Testis (tissue), 3 donors: ENCODE data around the gene CTNNA2. TPM values are rescaled to one million over a fixed set of nuclear protein-coding genes. Genes with fewer than 3 reads are reported as not detected.

Experiments
- DNase-seq: peaks from one replicate; pipeline ENCODE4 v3.0.0-alpha.2; 2019
- H3K27ac ChIP-seq, 2 donors: fragments of 200-600 bp; sonication (generic); one replicate each; pipeline ENCODE4 v1.5.1; 2019
- H3K27me3 ChIP-seq: fragments of 200-600 bp; sonication (generic); one replicate; pipeline ENCODE4 v1.5.1; 2019
- H3K36me3 ChIP-seq: fragments of 200-600 bp; sonication (generic); one replicate; pipeline ENCODE4 v1.5.1; 2017; ENCODE audit warnings: low read depth; ENCODE audit errors: missing control alignments
- H3K4me1 ChIP-seq: fragments of 200-600 bp; sonication (generic); one replicate; pipeline ENCODE4 v1.5.1; 2019
- H3K4me3 ChIP-seq, 2 donors: fragments of 200-600 bp; sonication (generic); one replicate each; pipeline ENCODE4 v1.5.1; 2017 to 2019
- H3K9me3 ChIP-seq: fragments of 200-600 bp; sonication (generic); one replicate; pipeline ENCODE4 v1.5.1; 2017
- POLR2A ChIP-seq: fragments of 450-650 bp; IDR thresholded peaks from one replicate; pipeline ENCODE4 v1.6.1; 2017; ENCODE audit warnings: antibody characterized with exemption, mild to moderate bottlenecking, moderate library complexity
- WGBS, 2 donors: methylation state at CpG; one replicate each; pipeline ENCODE4 v1.1.5; 2018; 5-methylcytosine and 5-hydroxymethylcytosine counted together
- intact Hi-C: fragments of 100-400 bp; cut with DNase I; formaldehyde crosslinking; loops from one replicate; pipeline ENCODE4 v1.15.1; 2023; ENCODE audit warnings: low total_unique reads
- polyA plus RNA-seq: library from polyadenylated mRNA; stranded (reverse); fragments of 350-450 nt; fragmentation: Illumina TruSeq; extraction: RNeasy Lipid Tissue Mini Kit (QIAGEN cat#74804); gene quantifications from one replicate; pipeline ENCODE4 v1.2.3, GENCODE V29; 2014; ENCODE audit warnings: low read depth, low replicate concordance; ENCODE audit not compliant: insufficient read depth
- total RNA-seq, 2 donors: library from RNA; depleted of rRNA; stranded (reverse); fragments of >200 nt; gene quantifications; one replicate each; pipeline ENCODE4 v1.2.3, GENCODE V29; 2016
- TF ChIP-seq, protein P1 (sequence below), 3 experiments: fragments of 450-650 bp in 2 of 3; fragments of 200-600 bp in 1 of 3; sonication (generic) in 1 of 3; IDR thresholded peaks; one replicate each; pipeline ENCODE4 v1.5.1; 2016 to 2019; ENCODE audit warnings: antibody characterized with exemption in 3 of 3, mild to moderate bottlenecking in 2 of 3, moderate library complexity in 1 of 3

The CTNNA2 gene
- total and polyA plus RNA-seq, 3 donors from 2014 or later = 36.8 to 44.5 (median 43.4) TPM

GRCh38 chr2:79860228-79861058, 347.6 kb downstream of the CTNNA2 start:
- intact Hi-C loops = no loop called here
- Histone ChIP-seq H3K36me3 (no peaks in the 10 kb centered on the region), H3K4me1 (no peaks in the 10 kb centered on the region), H3K4me3 (no peak overlapping the region), H3K27ac (no peak overlapping the region), H3K27me3 (no peaks in the 10 kb centered on the region), H3K9me3 (no peaks in the 10 kb centered on the region)
- DNase-seq = no peak
- 36 to 48% methylated on average over 10 of the region's 10 CpGs for WGBS, 2 donors
- TF ChIP-seq, protein P1, sequence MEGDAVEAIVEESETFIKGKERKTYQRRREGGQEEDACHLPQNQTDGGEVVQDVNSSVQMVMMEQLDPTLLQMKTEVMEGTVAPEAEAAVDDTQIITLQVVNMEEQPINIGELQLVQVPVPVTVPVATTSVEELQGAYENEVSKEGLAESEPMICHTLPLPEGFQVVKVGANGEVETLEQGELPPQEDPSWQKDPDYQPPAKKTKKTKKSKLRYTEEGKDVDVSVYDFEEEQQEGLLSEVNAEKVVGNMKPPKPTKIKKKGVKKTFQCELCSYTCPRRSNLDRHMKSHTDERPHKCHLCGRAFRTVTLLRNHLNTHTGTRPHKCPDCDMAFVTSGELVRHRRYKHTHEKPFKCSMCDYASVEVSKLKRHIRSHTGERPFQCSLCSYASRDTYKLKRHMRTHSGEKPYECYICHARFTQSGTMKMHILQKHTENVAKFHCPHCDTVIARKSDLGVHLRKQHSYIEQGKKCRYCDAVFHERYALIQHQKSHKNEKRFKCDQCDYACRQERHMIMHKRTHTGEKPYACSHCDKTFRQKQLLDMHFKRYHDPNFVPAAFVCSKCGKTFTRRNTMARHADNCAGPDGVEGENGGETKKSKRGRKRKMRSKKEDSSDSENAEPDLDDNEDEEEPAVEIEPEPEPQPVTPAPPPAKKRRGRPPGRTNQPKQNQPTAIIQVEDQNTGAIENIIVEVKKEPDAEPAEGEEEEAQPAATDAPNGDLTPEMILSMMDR (IDR thresholded peaks at IDR 0.05) = peak in 2 of 3 experiments; percentile 52 to 63
- no peak for TF ChIP-seq POLR2A

- 44 to 91% methylated on average over 1 of the region's 1 CpG for WGBS, 2 donors
- intact Hi-C loops = no loop called here
Observed at GRCh38 chr2:79861059-79861374, 348.2 kb downstream of the CTNNA2 start.

DNA sequence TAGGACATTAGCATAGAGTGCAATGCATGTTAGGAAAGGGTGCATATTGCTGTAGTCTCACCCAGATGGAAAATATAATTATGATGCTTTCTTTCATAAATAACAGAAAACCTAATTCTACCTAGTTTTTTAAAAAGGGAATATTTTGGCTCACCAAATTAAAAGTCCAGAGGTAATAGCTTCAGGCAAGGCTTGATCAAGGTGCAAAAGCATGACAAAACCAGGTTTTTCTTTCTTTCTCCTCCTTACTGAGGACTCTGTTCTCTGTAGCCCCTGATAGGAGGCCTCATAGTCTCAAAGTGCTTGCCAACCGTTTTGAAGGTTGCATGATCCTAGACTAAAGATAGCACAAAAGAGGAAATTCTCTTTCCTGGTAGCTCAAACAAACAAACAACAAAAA, 349.9 kb downstream of the CTNNA2 start:
- 33 to 50% methylated on average over 1 of the region's 1 CpG for WGBS, 2 donors
- H3K27me3 ChIP-seq = no peaks in the 10 kb centered on the region
- H3K4me1 ChIP-seq = no peaks in the 10 kb centered on the region
- intact Hi-C loops = no loop called here
- no peaks in the 10 kb centered on the region for H3K9me3 ChIP-seq
- TF ChIP-seq POLR2A = no peak
- TF ChIP-seq, protein P1 (IDR thresholded peaks at IDR 0.05) = no peak
- H3K4me3 ChIP-seq = no peak overlapping the region
- no peaks in the 10 kb centered on the region for H3K36me3 ChIP-seq
- no peak for DNase-seq
- H3K27ac ChIP-seq = no peak overlapping the region

More at GRCh38 chr2:79861059-79861374, 348.2 kb downstream of the CTNNA2 start:
- Histone ChIP-seq H3K27ac (no peak overlapping the region), H3K4me1 (no peaks in the 10 kb centered on the region), H3K9me3 (no peaks in the 10 kb centered on the region), H3K36me3 (no peaks in the 10 kb centered on the region), H3K4me3 (no peak overlapping the region), H3K27me3 (no peaks in the 10 kb centered on the region)
- no peak for DNase-seq
- no peak for TF ChIP-seq POLR2A
- TF ChIP-seq, protein P1 (IDR thresholded peaks at IDR 0.05) = no peak

DNA sequence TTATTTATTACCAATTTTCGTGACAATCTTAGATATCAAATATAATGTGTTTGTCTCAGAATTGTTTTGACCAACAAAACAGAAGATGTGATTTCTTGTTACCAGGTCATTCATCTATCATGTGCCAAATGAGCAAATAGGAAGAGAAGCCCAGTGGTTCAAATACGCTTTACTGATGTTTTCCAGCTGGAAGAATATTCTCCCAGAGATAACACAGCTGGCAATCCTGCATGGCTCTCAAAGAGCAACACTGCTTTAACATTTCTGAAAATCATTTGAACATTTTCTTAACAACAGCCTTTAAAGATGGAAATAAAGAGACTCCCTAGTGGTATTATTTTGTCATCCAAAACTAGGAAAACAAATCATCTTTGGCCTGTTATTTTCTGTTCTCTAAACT, 359.8 kb downstream of the CTNNA2 start:
- Histone ChIP-seq H3K4me1 (no peaks in the 10 kb centered on the region), H3K4me3 (no peak overlapping the region), H3K27ac (no peak overlapping the region), H3K9me3 (no peaks in the 10 kb centered on the region), H3K36me3 (no peaks in the 10 kb centered on the region), H3K27me3 (no peaks in the 10 kb centered on the region)
- DNase-seq = no peak
- TF ChIP-seq POLR2A = no peak
- TF ChIP-seq, protein P1 (IDR thresholded peaks at IDR 0.05) = no peak
- 71 to 75% methylated on average over 2 of the region's 2 CpGs for WGBS, 2 donors
- intact Hi-C loops = no loop called here

- no peak overlapping the region for H3K4me3 ChIP-seq
- DNase-seq = no peak
- no peaks in the 10 kb centered on the region for H3K9me3 ChIP-seq
- no peak overlapping the region for H3K27ac ChIP-seq
- H3K4me1 ChIP-seq = no peaks in the 10 kb centered on the region
- H3K36me3 ChIP-seq = no peaks in the 10 kb centered on the region
- TF ChIP-seq, protein P1 (IDR thresholded peaks at IDR 0.05) = no peak
- TF ChIP-seq POLR2A = no peak
- H3K27me3 ChIP-seq = no peaks in the 10 kb centered on the region
- WGBS, 2 donors = 87 to 90% methylated on average over 18 of the region's 18 CpGs
- intact Hi-C loops = no loop called here
Observed at GRCh38 chr2:79874015-79874414, 361.2 kb downstream of the CTNNA2 start.
